Measurements from ENCODE around the gene CHURC1.
"Not testable (repeated sequence)": the region's sequence is repeated elsewhere in the genome, so short reads cannot be mapped to it uniquely, and the experiment has no call there.

The CHURC1 gene

GRCh38 chr14:64910847-64911495 lies 3.3 kb upstream of the CHURC1 start:
- no peak for DNase-seq

- no peak for DNase-seq
Measured at GRCh38 chr14:64912261-64912660, 2.0 kb upstream of the CHURC1 start.

GRCh38 chr14:64913477-64913876 lies 778 bp upstream of the CHURC1 start:
- not testable (repeated sequence) for DNase-seq

GRCh38 chr14:64915029-64915424 lies 772 bp downstream of the CHURC1 start:
- no peak for DNase-seq

GRCh38 chr14:64915797-64916196 lies 1.5 kb downstream of the CHURC1 start:
- no peak for DNase-seq

- DNase-seq, result no peak
Measured at GRCh38 chr14:64918216-64918615, 4.0 kb downstream of the CHURC1 start.

GRCh38 chr14:64919215-64919614 lies 5.0 kb downstream of the CHURC1 start:
- DNase-seq, result no peak

GRCh38 chr14:64919618-64920017 lies 5.4 kb downstream of the CHURC1 start:
- DNase-seq, result no peak

- DNase-seq, result no peak
Measured at GRCh38 chr14:64920465-64920864, 6.2 kb downstream of the CHURC1 start.

- no peak for DNase-seq
Measured at GRCh38 chr14:64923015-64923414, 8.8 kb downstream of the CHURC1 start.

- no peak for DNase-seq
Measured at GRCh38 chr14:64926398-64926995, 12.2 kb downstream of the CHURC1 start.

GRCh38 chr14:64927031-64927430 lies 12.8 kb downstream of the CHURC1 start:
- DNase-seq, result no peak

GRCh38 chr14:64928239-64929013 lies 14.2 kb downstream of the CHURC1 start:
- no peak for DNase-seq

GRCh38 chr14:64929014-64929359 lies 14.7 kb downstream of the CHURC1 start:
- DNase-seq, result no peak

- no peak for DNase-seq
Measured at GRCh38 chr14:64930085-64930843, 16.0 kb downstream of the CHURC1 start.

- no peak for DNase-seq
Measured at GRCh38 chr14:64931123-64931522, 16.9 kb downstream of the CHURC1 start.

GRCh38 chr14:64932231-64932630 lies 18.0 kb downstream of the CHURC1 start:
- no peak for DNase-seq

- no peak for DNase-seq
Measured at GRCh38 chr14:64934338-64934929, 20.2 kb downstream of the CHURC1 start.

GRCh38 chr14:64935508-64935907 lies 21.3 kb downstream of the CHURC1 start:
- no peak for DNase-seq

GRCh38 chr14:64937171-64937820 lies 23.0 kb downstream of the CHURC1 start:
- no peak for DNase-seq

- no peak for DNase-seq
Measured at GRCh38 chr14:64937821-64938193, 23.6 kb downstream of the CHURC1 start.

GRCh38 chr14:64938972-64939816 lies 24.9 kb downstream of the CHURC1 start:
- DNase-seq, result no peak
